ENCODE results near the gene ERC2.

ERC2 gene

GRCh38 chr3:55500555-55501330 lies 967.5 kb downstream of the ERC2 start:
- DNase-seq = no peak

GRCh38 chr3:55498520-55498919 lies 969.7 kb downstream of the ERC2 start:
- no peak for DNase-seq

GRCh38 chr3:55497250-55497649 lies 971.0 kb downstream of the ERC2 start:
- no peak for DNase-seq

- DNase-seq = no peak
Measured at GRCh38 chr3:55494976-55495375, 973.3 kb downstream of the ERC2 start.

GRCh38 chr3:55492976-55493375 lies 975.3 kb downstream of the ERC2 start:
- DNase-seq = no peak

- no peak for DNase-seq
Measured at GRCh38 chr3:55491296-55491816, 976.9 kb downstream of the ERC2 start.

- no peak for DNase-seq
Measured at GRCh38 chr3:55490276-55490913, 977.9 kb downstream of the ERC2 start.

GRCh38 chr3:55489798-55490132 lies 978.5 kb downstream of the ERC2 start:
- DNase-seq = no peak

GRCh38 chr3:55488398-55489055 lies 979.7 kb downstream of the ERC2 start:
- no peak for DNase-seq

GRCh38 chr3:55487381-55488241 lies 980.7 kb downstream of the ERC2 start:
- no peak for DNase-seq

- DNase-seq = no peak
Measured at GRCh38 chr3:55486857-55487380, 981.3 kb downstream of the ERC2 start, which contains the start of gene WNT5A. Gene WNT5A, minus strand, starts transcription at chr3:55487306. Its CDS starts 321 bp downstream, at chr3:55486985.

GRCh38 chr3:55486101-55486856 lies 982.0 kb downstream of the ERC2 start:
- DNase-seq = no peak

GRCh38 chr3:55484801-55485791 lies 983.2 kb downstream of the ERC2 start:
- DNase-seq = no peak

- no peak for DNase-seq
Measured at GRCh38 chr3:55484191-55484689, 984.0 kb downstream of the ERC2 start.

GRCh38 chr3:55483196-55484095 lies 984.8 kb downstream of the ERC2 start:
- DNase-seq = no peak

- DNase-seq = no peak
Measured at GRCh38 chr3:55482496-55483195, 985.6 kb downstream of the ERC2 start.

- no peak for DNase-seq
Measured at GRCh38 chr3:55481744-55482495, 986.3 kb downstream of the ERC2 start.
